HG03558 (cell line): Measurements from ENCODE around the gene KLF16.

Experiments used
- ATAC-seq: cut with Tn5 transposase; IDR thresholded peaks from one replicate; pipeline ENCODE4 v1.9.1; 2021; ENCODE audit warnings: moderate number of reproducible peaks; ENCODE audit not compliant: unreplicated experiment; ENCODE audit errors: extremely low read depth

The KLF16 gene

DNA sequence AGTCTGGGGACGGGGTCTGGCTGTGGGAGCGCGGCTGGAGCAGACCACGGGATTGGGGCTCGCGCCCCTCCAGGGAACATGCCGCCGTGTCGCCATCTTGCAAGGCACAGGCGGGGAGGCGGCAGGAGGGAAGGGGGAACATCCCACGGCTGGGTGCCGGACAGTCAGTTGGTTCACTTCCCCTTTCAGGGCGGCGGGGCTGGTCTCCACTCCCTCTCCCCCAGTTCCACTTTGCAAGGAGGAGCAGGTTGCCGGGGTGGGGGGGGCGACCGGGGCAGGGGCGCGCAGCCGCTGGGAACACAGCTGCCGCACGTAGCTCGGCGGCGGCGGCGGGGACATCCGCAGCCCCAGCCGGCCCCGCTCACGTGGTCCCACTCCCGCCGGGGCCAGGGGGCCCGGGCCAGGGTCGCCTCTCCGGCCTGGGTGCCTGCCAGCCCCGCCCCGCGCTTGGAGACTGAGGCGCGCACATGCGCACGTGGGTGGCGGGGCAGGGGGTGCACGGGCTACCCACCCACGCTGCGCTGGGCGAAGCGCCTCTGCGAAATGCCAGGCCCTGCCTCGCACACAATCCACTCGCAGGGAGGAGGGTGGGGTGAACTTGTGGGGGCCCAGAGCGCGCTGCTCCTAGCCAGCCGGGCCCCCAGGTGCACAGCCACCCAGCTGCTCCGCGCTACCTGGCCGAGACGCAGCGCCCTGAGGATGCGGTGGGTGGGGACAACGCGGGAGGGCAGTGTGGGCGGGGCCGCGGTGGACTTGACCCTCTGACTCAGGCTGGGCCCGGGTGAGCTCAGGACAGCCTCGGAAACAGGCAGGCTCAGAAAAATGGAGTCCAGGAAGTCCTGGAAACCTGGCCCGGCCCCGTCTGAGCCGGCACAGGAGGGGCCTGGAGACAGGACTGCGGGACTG is 6.4 kb downstream of the KLF16 start:
- no peak for ATAC-seq

DNA sequence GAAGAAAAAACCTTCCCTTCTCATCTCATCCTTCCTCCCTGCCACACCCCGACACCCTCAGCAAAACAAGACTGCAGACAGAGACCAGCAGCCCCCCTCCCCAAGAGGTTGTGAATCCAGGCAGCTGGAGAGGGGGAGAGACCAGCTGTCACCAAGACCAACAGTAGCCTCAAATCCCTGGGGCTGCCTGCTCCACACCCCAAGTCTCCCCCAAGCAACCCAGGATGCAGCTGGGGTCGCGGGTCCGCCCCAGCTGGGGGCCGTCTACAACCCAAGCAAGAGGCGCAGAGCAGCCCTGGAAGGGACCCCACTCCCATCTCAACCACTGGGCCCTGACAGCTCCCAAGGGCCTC is 7.1 kb downstream of the KLF16 start:
- no peak for ATAC-seq

DNA sequence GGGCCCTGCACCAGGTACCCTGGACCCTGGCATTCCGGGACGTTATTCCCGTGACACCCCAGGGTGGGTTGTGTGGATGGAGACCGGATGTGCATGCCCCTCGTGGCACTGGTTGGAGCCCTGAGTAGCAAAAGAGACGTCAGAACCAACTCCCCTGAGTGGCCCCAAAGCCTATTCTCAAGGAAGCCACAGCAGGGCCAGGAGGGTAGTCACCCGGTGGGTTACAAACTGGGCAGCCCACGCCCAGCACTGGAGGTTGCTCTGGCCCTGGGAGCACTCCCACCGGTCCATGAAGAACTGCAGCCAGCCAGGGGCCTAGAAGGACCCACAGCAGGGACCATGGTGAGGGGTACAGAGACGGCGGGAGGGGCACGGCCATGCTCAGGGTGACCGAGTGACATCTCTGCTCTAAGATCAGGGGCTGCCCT is 7.5 kb downstream of the KLF16 start:
- ATAC-seq: no peak

DNA sequence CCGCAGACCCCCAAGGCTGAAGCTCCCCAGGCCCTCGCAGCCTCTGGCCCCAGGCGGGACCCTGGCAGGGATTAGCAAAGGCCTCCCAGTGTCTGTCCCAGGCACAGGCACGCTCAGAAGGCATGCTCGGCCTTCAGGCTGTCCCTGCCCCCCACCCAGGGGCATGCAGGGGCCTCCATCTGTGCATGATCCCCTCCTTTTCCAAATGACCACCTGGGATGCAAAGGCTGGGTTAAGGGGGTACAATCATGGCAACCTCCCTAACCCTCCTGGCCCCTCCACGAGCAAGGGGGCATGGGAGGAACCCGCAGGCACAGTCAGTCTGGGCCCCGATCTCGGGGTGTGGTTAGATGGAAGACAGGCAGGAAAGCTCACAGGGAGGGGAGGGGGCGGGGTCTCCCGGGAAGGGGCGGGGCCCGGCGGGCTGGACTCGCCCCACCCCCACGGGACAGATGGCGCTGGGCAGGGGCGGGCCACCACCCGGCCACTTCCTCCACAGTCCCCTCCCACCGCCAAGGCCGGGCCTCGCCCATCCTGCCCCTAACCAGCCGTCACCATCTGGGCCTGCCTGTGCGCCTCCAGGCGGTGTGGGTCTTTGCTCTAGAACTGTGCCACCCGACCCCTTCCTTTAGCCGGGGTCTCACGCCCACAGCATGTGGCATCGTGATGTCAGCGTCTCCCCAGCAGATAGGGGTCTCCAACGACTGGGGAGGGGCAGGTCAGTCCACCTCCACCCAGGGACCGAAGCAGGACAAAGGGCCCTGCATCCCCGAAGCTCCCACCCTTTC is 8.1 kb downstream of the KLF16 start:
- ATAC-seq: no peak

DNA sequence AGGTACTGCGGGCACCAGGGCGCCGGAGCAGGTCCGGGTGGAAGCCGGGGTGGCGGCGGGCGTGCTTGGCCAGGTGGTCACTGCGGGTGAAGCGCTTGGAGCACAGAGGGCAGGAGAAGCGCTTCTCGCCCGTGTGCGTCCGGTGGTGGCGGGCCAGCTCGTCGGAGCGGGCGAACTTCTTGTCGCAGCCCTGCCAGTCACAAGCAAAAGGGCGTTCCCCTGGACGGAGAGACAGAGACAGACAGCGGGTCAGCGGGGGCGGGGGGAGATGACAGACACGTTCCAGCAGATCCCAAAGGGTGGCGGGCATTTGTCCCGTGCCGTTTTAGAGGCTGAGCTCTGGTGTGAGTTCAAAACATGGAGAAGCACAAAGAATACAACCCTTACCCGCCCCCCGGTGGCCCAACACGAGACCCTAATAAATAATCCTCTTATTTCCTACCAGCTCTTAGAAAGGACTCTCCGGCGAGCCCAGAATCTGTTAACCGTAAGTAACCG is 8.8 kb downstream of the KLF16 start:
- ATAC-seq: no peak

DNA sequence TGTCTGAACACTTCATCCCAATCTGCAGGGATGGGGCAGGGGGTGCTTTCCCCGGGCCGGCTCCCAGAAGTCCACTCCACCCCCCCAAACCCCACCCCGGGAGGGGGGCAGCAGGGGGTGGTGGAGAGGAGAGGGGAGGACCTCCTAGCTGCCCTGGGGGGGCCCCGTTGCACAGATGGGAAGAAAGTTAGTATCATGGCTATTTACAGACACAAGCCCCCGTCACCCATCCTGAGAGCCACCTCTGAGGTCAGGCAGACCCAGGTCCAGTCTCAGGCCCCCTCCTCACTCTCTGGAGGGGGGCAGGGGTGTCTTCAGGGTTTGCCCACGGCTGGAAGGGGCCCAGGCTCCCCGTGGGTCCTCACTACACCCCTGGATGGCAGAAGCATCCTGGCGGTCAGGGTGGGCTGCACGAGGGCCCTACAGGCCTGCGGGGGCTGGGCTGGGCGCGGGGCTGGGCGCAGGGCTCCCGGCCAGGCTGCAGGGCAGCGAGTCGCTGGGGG is 9.3 kb downstream of the KLF16 start:
- ATAC-seq: no peak

DNA sequence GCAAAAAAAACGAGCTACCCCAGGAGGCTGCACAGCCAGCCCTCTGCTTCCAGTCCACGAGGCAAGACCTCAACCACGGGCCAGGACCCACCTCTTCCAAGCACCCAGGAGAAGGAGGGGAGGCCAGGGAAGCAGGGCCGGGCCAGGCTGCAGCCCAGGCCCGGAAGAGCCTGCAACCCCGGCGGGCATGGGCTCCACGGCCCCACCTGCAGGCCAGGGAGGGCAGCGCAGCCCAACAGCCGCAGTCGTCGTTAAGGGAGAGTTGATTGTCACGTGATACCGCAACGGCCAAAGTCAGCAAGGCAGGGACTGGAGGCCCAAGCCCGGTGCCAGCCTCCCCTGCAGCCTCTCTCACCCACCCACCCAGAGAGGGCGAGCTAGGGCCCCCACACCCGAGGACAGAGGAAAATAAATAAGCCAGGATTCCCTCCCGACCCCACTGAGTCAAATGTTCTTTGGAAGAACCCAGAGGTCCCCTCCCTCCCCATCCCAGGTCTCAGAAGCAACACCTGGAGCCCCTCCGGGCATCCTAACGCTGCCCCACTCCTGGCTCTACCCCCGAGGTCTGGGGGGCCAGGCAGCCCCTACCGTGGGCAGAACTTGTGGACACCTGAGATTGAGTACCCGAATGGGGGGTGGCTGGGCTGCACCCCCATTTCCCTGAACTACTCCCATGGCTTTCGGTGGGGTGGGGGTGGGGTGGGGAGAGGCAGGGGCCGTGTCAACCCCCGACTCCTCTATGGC is 9.9 kb downstream of the KLF16 start:
- ATAC-seq: no peak

DNA sequence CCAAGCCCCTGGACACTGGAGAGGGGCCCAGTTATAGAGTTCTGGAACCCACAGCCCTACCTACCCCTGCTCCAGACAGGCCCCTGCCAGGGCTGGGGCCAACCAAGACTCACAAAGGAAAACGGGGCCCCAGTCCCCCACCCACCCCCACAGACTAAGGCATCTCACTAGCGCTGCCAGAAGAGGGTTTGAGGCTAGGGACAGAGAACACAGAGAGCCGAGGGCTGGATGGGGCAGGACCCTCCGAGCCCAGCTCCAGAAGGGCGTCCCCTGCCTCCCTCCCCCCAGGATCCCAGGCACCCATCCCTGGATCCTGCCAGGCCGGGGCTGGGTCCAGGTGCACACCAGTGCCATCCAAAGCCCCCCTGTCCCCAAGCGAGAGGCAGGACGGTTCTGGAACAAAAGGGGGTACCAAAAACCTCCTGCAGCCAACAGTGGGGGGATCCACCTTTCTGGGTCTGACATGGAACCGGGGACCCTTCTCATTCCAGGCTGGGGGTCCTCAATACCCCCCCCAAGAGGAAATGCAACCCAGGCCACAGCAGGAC is 10.7 kb downstream of the KLF16 start:
- no peak for ATAC-seq

DNA sequence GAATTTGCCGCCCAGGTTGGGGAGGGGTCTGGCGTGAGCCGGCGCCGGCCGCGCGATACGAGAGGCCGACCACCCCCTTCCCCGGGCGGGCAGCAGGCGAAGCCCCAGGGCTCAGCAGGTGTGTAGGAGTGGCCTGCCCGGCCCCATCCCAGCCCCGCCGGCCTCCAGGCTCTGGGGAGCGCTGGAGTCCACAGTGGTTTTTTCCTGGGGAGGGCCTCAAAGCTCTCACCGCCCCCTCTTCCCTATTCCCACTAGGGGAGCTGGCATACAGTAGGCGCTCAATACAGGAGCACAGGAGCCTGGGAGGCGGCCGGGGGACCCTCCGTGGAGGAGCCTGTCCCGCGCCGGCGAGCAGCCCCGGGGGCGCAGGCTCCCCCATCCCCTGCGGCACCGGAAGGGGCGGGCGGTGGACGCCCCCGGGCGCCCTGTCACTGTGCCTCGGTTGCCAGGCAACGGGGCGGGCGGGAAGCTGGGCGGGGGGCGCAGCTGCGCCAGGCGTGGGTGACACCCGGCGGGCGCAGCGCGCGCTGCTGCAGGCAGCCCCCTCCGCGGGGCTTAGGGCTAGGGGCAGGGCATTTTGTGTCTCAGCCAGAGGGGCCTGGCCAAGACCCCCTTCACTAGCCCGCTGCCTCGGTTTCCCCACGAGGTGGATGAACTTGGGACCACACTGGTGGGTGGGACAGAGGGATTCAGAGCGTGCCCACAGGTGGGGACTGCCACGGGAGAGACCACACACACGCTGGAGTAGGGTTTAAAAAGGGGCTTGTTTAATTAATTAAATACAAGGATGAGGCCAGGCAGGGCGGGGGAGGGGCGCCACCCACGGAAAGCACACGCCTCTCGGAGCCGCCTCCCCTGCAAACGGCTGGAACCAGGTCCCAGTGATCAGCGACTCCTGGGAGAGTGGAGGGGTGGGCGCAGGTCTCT is 11.5 kb downstream of the KLF16 start:
- ATAC-seq: no peak

DNA sequence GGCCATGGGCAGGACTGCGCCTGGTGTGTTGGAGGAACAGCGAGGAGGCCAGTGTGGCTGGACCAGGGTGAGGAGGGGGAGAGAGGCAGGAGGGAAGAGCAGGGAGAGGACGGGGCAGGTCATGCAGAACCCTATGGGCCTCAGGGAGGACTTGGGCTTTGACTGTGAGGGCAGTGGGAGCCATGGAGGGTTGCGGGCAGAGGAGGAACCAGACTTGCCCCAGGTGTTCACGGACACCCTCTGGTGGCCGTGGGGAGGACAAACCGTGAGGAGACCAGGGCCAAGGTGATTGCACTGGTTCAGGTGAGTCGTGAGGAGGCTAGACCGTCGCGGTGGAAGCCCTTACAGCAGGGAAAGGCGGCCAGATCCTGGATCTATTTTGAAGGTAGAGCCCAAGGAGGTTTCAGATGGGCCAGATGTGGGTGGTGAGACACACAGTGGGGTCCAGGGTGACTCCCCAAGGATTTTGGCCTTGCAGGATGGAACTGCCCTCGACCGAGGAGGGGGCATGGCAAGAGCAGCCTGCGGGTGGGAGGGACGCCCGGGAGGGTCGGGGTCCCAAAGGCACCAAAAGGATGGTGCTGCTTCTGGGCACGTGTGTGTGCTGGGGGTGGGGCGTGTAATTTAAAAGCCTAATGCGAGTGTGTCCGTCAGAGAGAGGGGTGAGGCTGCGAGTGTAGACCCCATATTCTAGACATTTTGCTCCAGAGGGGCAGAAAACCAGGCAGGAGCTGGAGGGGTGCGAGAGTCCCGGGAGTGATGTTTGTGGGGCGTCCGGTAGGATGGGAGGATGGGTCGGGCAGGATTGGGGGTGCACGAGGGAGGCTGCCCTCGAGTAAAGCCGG is 12.3 kb downstream of the KLF16 start:
- no peak for ATAC-seq

DNA sequence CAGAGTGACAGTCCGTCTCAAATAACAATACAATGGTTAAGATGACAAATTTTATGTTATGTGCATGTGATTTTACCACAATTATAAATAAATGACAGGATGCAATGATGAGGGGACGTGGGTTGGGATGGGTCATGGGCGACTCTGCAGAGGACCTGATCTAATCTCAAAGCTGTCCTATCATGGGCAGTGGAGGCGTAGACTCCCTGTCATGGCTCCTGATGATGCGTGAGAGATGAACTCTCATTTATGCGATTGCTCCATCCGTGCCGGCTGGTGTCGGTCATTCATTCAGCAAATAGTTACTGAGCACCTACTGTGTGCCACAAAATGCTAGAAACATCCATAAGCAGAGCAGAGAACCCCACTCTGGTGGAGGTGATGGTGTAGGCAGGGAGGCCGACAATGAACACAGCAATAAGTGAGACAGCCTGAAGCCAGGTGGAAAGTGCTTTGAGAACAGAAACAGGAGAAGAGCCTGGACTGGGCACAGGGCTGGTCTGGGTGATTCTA is 13.4 kb downstream of the KLF16 start:
- ATAC-seq: no peak

DNA sequence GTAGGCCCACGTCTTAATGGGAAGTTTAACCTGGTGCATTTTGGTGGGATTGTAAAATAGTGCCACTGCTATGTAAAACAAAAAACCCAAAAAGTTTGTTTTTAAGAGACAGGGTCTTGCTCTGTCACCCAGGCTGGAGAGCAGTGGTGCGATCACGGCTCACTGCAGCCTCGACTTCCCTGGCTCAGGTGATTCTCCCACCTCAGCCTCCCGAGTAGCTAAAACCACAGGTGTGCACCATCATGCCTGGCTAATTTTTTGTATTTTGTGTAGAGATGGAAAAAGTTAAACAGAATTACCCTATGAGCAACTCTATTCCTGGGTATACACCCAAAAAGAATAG is 14.3 kb downstream of the KLF16 start:
- no peak for ATAC-seq

DNA sequence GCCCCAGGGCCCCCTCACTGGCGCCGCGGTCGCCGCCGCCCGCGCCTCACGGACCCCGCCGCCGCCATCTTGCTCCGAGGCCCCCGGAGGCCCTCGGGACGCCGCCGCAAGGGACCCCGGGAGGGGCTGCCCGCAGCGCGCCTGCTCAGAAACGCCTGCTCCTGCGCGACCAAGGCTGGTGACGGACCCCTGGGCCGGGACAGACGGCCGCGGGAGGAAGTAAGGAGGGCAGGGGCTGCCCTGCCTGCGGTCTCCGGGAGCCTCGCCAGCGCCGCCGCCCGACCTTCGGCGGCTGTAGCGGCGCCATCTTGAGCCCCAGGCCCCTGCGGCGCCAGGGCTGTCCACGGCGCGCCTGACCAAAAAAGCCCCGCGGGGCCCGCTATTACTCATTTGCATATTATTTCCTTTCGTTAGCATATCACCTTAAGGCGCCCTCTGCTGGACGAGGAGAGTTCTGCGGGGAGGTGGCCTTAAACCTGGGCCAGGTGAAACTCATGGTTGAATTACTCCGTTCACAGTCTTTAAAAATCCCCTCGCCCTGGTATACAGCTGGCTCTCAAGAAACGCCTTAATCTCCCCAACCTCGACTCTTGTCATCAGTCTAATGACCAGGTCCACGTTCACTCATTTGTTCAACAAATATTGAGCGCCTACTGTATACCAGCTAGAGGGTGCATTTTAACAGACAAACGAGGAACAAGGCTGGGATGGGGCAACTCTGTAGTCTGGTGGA is 14.8 kb downstream of the KLF16 start, which contains the start of gene REXO1:
TSS of gene REXO1 (minus strand) at position 85 of the 733 bp plus-strand sequence. CDS start 125 bp downstream, outside the sequence.
- peak; percentile 37 for ATAC-seq

DNA sequence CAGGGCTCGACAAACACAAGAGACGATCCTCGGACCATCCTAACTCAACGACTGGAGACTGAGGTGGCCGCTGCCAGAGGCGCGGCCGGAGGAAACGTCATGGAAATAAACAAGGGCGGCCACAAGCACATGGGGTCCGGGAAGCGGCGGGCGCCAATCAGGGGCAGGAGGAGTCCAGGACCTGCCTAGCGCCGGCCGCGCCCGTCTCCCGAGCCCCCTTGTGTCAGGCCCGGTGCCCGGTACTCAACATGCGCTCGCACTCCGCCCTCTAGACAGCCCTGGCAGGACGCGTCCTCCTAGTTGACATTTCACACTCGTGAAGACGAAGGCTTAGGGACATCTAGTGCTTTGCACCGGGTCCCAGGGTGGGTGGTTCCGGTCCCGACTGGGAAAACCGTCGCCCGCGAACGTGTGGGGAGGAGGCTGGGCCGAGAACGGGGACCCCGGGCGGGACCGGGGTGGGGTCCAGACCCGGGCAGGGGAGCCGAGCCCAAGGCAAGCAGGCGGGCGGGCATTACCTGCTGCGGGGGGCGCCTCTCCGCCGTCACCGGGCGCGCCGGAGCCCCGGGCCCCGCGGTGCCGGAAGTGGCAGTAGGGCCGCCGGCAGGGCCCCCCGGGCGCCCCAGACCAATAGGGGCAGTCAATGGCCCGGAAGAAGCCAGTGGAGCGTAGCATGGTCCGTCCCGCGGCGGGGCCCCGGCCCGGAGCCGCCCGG is 15.5 kb downstream of the KLF16 start:
- peak; percentile 14 for ATAC-seq

DNA sequence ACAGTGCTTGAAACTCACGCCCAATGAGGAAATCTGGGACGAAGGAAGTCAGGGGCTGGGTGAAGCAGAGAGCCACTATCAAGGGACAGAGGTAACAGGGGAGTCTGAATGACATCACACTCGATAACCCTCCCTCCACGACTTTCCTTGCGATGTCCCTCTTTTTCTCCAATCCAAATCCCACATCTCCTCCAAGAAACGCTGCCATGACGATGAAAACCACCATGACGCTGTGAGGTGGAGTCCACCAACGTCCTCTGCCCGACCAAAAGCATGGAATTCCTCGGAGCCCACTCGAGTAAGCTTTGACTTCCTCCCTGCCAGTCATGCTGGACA is 16.1 kb downstream of the KLF16 start:
- ATAC-seq: no peak

DNA sequence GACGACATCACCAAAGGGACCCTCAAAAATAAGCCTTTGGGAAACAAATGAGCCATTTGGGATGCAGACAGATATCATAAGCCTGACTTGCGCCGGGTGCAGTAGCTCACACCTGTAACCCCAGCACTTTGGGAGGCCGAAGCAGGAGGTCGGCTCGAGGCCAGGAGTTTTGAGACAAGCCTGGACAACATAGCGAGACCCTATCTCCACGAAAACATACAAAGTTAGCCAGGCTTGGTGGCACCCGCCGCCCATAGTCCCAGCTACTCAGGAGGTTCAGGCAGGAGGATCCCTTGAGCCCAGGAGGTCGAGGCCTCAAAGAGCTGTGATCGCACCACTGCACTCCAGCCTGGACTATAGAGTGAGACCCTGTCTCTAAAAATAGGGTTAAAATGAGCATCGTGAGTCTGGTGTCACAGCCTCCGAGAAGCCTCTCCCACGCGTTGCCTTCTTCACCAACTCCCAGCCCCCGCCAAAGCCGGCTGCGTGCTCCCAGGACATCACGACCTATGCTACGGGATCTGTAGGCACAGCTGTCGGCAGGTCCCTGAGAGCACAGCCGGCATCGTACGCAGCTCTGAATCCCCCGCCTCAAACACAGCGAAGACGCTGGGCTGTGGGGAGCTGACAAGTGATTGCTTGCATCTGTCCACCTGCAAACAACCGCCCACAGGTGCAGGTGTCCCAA is 16.7 kb downstream of the KLF16 start:
- no peak for ATAC-seq
